DMS53 treated with DMSO at 0.1 percent for 48 hours (cell line): ENCODE results near the gene CROCC.

ENCODE experiments used
- DNase-seq: peaks from one replicate; lab custom pipeline; 2025; ENCODE audit not compliant: unreplicated experiment; lab: John Stamatoyannopoulos, UW

Gene CROCC

DNA sequence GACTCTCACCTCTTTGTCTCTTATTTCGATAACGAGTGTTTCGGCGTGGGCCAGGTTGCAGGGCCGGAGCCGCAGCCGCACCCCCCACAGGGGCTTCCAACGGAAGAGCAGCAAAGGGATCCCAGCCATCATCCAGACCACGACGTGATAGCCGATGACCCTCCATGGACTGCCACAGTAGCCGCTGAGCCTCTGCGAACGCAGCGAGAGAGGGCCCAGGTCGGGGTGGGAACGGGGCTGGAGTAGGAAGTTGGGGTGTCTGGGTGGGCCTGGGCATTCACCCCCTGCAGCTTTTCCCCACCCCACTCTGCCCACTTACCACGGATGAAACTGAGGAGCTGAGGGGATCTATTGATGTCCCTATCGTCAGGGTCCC, 83.6 kb downstream of the CROCC start:
- DNase-seq = no peak

GRCh38 chr1:17007121-17007520, 85.4 kb downstream of the CROCC start:
- no peak for DNase-seq

- DNase-seq = no peak
Observed at GRCh38 chr1:17008208-17008855, 86.6 kb downstream of the CROCC start.

GRCh38 chr1:17009706-17010105, 88.0 kb downstream of the CROCC start:
- no peak for DNase-seq

GRCh38 chr1:17011092-17011438, 89.3 kb downstream of the CROCC start:
- no peak for DNase-seq

DNA sequence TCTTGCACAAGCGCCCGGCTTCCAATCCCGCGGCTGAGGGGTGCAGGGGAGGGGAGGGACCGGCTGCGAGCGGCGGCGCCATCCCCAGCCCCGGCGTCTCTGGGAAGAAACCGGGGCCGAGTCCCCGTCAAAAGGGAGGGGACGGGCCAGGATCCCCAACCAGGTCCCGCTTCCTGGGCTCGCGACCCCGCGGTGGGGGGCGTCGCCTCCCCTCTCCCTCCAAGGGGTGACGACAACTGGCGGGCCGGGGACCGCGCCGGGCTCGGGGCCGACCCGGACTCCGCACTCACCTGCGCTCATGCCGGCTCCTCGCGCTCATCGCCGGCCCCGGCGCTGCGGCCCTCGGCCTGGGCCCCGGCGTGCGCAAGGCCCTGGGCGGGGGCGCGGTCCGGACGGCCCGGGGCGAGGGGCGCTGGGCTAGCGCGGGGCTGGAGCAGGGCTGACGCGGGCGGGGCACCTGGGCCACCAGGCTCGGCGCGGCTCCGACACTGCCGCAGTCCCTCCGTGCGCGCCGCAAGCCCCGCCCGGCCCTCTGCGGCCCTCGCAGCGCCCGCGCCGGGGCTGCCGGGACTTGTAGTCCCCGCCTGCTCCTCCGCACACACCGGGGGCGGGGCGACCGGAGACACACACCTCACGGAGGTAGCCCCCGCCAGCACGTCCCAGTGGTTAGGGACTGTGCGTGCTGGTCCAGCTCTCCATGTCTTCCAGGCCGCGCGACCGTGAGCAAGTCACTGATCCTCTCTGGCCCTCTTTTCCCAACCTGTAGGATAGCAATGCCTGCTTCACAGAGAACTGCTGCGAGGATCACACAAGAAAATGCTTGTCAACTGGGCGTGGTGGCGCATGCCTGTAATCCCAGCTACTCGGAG, 89.9 kb downstream of the CROCC start, which contains the start of gene ATP13A2:
TSS of gene ATP13A2 (minus strand) at position 490 of the 869 bp plus-strand sequence. CDS start at position 300, 190 bp downstream.
- peak; percentile 80 for DNase-seq

DNA sequence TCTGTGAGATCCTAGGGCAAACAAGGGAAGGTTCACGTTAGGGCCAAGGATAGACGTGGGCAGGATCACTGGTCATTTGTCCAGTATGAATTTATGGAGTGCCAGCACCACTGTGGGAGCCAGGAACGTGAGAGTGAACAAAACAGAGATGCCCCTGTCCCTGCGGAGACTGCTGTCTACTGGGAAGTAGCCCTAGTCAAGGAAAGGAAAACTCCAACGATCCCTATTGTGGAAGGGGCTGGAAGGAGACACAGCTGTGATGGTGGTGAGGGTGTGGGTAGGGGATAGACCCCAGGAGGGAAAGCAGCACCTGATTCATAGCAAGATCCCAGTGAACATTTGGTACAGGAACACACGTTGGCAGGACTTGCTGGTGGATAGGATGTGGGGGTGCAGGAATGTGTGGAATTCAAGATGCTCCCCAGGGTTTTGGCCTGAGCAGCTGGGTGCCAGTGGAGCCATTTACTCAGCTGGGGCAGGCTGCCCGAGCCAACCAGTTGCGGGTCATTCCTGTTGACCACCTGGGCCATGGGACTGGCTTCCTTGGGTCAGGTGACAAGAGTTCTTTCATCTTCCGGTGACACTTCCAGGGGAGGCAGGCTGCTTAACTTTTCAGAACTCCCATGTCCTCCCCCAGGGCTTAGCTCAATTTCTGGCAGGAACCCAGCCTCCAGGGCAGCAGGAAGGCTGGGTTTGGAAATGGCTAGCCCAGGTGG, 91.2 kb downstream of the CROCC start:
- no peak for DNase-seq

- no peak for DNase-seq
Observed at GRCh38 chr1:17013491-17014320, 92.0 kb downstream of the CROCC start.

DNA sequence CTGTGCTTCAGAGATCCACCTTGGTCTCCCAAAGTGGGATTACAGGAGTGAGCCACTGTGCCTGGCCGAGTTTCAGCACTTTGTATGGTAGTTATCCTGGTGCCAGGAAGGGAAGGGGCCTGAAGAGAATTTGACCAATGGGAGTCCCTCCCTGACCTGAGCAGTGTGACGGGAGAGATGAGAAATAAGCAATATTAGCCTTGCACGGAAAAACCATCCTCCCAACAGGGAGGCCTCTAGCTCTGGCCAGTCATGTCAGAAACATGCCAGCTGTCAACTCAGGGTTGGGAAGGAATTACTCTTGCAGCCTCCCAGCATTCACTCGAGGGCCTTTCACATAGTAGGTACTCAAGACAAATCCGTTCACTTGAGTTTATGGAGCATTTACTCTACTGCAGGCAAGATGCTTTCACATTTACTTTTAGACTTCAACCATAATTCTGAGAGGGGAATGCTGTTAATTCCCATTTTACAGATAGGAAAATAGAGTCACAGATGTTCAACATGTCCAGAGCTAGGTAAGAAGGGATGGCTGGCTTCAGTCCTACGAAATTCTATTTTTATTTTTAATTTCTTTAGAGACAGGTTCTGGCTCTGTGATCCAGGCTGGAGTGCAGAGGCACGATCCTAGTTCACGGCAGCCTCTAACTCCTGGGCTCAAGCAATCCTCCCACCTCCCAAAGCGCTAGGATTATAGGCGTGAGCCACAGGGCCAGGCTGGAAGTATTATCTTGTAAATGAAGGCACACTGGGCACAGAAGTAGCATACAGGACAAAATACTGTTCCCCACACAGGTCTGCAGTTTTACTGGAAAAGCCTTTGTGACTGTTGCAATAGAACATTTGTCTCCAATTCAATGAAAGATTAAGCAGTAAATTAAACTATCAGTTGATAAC, 93.2 kb downstream of the CROCC start:
- DNase-seq = no peak

- DNase-seq = peak; percentile 3
Observed at GRCh38 chr1:17016317-17016661, 94.6 kb downstream of the CROCC start.

DNA sequence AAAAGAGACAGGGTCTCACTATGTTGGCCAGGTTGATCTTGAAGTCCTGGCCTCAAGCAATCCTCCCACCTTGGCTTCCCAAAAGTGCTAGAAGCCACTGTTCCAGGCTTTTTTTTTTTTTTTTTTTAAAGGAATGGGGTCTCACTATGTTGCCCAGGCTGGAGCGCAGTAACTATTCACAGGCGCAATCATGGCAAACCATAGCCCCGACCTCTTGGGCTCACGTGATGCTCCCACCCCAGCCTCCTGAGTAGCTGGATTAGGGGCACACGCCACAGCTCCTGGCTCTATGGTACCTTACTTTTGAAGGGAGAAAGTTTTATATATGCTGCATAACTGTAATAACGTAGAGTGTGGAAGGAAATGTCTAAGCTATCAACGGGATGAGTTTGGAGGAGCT, 95.7 kb downstream of the CROCC start:
- DNase-seq = no peak

DNA sequence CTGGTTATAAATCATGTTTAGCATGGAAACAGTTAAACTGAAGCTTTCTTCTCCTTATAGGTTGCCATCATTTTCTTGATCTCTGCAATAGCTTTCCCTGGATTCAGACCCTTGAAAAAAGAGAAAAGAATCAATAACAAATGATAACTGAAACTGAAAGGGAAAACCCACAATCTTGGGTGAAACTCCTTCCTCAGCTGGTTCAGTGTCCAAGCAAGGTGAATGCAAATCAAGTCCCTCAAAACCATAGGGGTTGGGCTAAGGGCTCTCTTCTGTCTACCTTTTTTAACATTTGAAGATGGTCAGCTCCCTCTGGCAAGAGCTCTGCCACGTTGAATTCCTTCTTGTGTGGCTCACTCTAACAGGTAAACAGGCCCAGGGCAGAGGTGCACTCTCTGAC, 97.1 kb downstream of the CROCC start:
- DNase-seq = no peak

- no peak for DNase-seq
Observed at GRCh38 chr1:17020502-17020901, 98.8 kb downstream of the CROCC start.

GRCh38 chr1:17021896-17022295, 100.2 kb downstream of the CROCC start:
- DNase-seq = no peak
